Liver (tissue), 9 donors: Measurements from ENCODE around the gene FTHL17. TPM values are rescaled to one million over a fixed set of nuclear protein-coding genes. Genes with fewer than 3 reads are reported as not detected.

ENCODE experiments used
- DNase-seq: peaks from one replicate; pipeline ENCODE4 v3.0.0-alpha.2; 2017; ENCODE audit warnings: low spot score
- H3K27ac ChIP-seq, 2 donors: one replicate each; pipeline ENCODE4 v1.7.0; 2013; ENCODE audit warnings: inconsistent platforms in 2 of 2, low read length in 2 of 2, control low read depth in 1 of 2, low read depth in 1 of 2, mild to moderate bottlenecking in 1 of 2
- H3K27me3 ChIP-seq, 4 donors: one replicate each; pipeline versions ENCODE4 v1.6.1 to v1.7.0; 2013; ENCODE audit warnings: low read length in 3 of 4, inconsistent platforms in 1 of 4, mild to moderate bottlenecking in 1 of 4, moderate library complexity in 1 of 4; ENCODE audit not compliant: control insufficient read depth in 4 of 4, insufficient read depth in 4 of 4
- H3K36me3 ChIP-seq, 4 donors: one replicate each; pipeline versions ENCODE4 v1.6.1 to v1.7.0; 2013; ENCODE audit warnings: low read length in 3 of 4, mild to moderate bottlenecking in 3 of 4, low read depth in 1 of 4, moderate library complexity in 1 of 4; ENCODE audit not compliant: control insufficient read depth in 4 of 4, insufficient read depth in 3 of 4
- H3K4me1 ChIP-seq, 4 donors: one replicate each; pipeline versions ENCODE4 v1.6.1 to v1.7.0; 2013; ENCODE audit warnings: low read length in 3 of 4, mild to moderate bottlenecking in 3 of 4, moderate library complexity in 1 of 4; ENCODE audit not compliant: control insufficient read depth in 4 of 4, insufficient read depth in 4 of 4
- H3K4me3 ChIP-seq, 3 donors: one replicate each; pipeline versions ENCODE4 v1.6.1 to v1.7.0; 2013; ENCODE audit warnings: low read length in 3 of 3, control low read depth in 1 of 3, low read depth in 1 of 3, mild to moderate bottlenecking in 1 of 3
- H3K9ac ChIP-seq, 2 donors: one replicate each; pipeline ENCODE4 v1.7.0; 2013; ENCODE audit warnings: low read length in 2 of 2, mild to moderate bottlenecking in 2 of 2, moderate library complexity in 2 of 2, control low read depth in 1 of 2, low read depth in 1 of 2
- H3K9me3 ChIP-seq, 4 donors: one replicate each; pipeline versions ENCODE4 v1.6.1 to v1.7.0; 2013; ENCODE audit warnings: low read length in 3 of 4; ENCODE audit not compliant: control insufficient read depth in 4 of 4
- EGR1 ChIP-seq, 2 donors: IDR thresholded peaks; 2 replicates each; pipeline ENCODE4 v1.6.1; 2016 to 2018; ENCODE audit warnings: antibody characterized with exemption in 2 of 2, low read depth in 2 of 2
- FOXA1 ChIP-seq: IDR thresholded peaks from 2 replicates; pipeline ENCODE4 v1.6.1; 2016; ENCODE audit warnings: antibody characterized with exemption
- FOXA2 ChIP-seq: IDR thresholded peaks from 2 replicates; pipeline ENCODE4 v1.6.1; 2016; ENCODE audit warnings: antibody characterized with exemption
- GABPA ChIP-seq, 2 donors: IDR thresholded peaks in 1 of 2; conservative IDR thresholded peaks in 1 of 2; 2 replicates each; pipeline ENCODE4 v1.6.1; 2016; ENCODE audit warnings: antibody characterized with exemption in 2 of 2, mild to moderate bottlenecking in 1 of 2, moderate library complexity in 1 of 2
- HNF4A ChIP-seq, 2 donors: conservative IDR thresholded peaks; 2 replicates each; pipeline ENCODE4 v1.6.1; 2016; ENCODE audit warnings: antibody characterized with exemption in 2 of 2, mild to moderate bottlenecking in 2 of 2
- HNF4G ChIP-seq: IDR thresholded peaks from 2 replicates; pipeline ENCODE4 v1.6.1; 2016; ENCODE audit warnings: antibody characterized with exemption
- JUND ChIP-seq, 2 donors: IDR thresholded peaks; 2 replicates each; pipeline ENCODE4 v1.6.1; 2016; ENCODE audit warnings: antibody characterized with exemption in 2 of 2
- NR2F2 ChIP-seq: IDR thresholded peaks from 2 replicates; pipeline ENCODE4 v1.6.1; 2016; ENCODE audit warnings: antibody characterized with exemption
- RAD21 ChIP-seq, 2 donors: IDR thresholded peaks; 2 replicates each; pipeline ENCODE4 v1.6.1; 2016; ENCODE audit warnings: antibody characterized with exemption in 2 of 2, mild to moderate bottlenecking in 2 of 2
- RXRA ChIP-seq, 2 donors: IDR thresholded peaks; 2 replicates each; pipeline ENCODE4 v1.6.1; 2017 to 2018; ENCODE audit warnings: antibody characterized with exemption in 2 of 2, mild to moderate bottlenecking in 1 of 2
- SP1 ChIP-seq: IDR thresholded peaks from 2 replicates; pipeline ENCODE4 v1.6.1; 2018; ENCODE audit warnings: antibody characterized with exemption, mild to moderate bottlenecking
- TAF1 ChIP-seq: conservative IDR thresholded peaks from 2 replicates; pipeline ENCODE4 v1.6.1; 2016; ENCODE audit warnings: antibody characterized with exemption, mild to moderate bottlenecking
- YY1 ChIP-seq: IDR thresholded peaks from 2 replicates; pipeline ENCODE4 v1.6.1; 2016; ENCODE audit warnings: antibody characterized with exemption, mild to moderate bottlenecking
- WGBS: extraction: QIAGEN DNeasy Blood & Tissue Kit; methylation state at CpG from one replicate; pipeline ENCODE4 v1.1.7; 2013; 5-methylcytosine and 5-hydroxymethylcytosine counted together
- polyA plus RNA-seq, 2 donors: library from polyadenylated mRNA; stranded (reverse) in 1 of 2; unstranded in 1 of 2; fragments of 200-250 nt in 1 of 2; fragments of >200 nt in 1 of 2; fragmentation: Nextera tagmentation in 1 of 2; extraction: Ambion mirVana in 1 of 2; gene quantifications; one replicate each; pipeline versions ENCODE4 v1.2.1 to v1.2.3, GENCODE V29; 2013 to 2015
- total RNA-seq, 2 donors: library from RNA; depleted of rRNA; stranded (reverse); fragments of >200 nt; gene quantifications; one replicate each; pipeline ENCODE4 v1.2.3, GENCODE V29; 2014
- TF ChIP-seq, protein P1 (sequence below): IDR thresholded peaks from 2 replicates; pipeline ENCODE4 v1.6.1; 2016; ENCODE audit warnings: antibody characterized with exemption
- TF ChIP-seq, protein P2 (sequence below): fragments of 150-350 bp; IDR thresholded peaks from 2 replicates; pipeline ENCODE4 v1.5.1; 2017; ENCODE audit warnings: improper control_type of control experiment, low read depth, low read length; ENCODE audit not compliant: missing input control
- TF ChIP-seq, protein P3 (sequence below): IDR thresholded peaks from 2 replicates; pipeline ENCODE4 v1.6.1; 2016; ENCODE audit warnings: antibody characterized with exemption, mild to moderate bottlenecking
- TF ChIP-seq, protein P4 (sequence below): IDR thresholded peaks from 2 replicates; pipeline ENCODE4 v1.6.1; 2016; ENCODE audit warnings: antibody characterized with exemption
- TF ChIP-seq, protein P5 (sequence below): IDR thresholded peaks from 2 replicates; pipeline ENCODE4 v1.6.1; 2016; ENCODE audit warnings: antibody characterized with exemption
- donor health status: healthy.
- donor health status: healthy.
- donor health status: healthy.
- donor health status: healthy.
- donor health status: healthy.

Gene FTHL17
- total and polyA plus RNA-seq, 4 donors, result not detected

DNA sequence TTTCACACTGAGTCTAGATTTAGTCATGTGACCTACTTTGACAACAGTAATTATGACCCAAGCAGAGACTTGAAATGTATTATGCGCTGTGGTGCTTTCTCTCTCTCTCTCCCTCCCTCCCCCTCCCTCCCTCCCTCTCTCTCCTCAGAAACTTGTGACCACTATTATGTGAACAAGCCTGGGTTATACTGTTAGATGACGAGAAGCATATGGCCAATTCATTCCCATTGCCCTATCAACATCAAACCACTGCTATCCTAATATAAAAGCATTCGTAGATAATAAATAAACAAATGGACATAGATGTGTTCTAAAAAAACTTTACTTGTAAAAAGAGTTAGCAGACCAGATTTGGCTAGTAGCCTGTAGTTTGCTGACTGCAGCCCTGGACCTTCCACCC, 18.2 kb downstream of the FTHL17 start (continued):
- TF ChIP-seq, protein P1, sequence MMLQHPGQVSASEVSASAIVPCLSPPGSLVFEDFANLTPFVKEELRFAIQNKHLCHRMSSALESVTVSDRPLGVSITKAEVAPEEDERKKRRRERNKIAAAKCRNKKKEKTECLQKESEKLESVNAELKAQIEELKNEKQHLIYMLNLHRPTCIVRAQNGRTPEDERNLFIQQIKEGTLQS, result no peak
- TF ChIP-seq RXRA (IDR thresholded peaks at IDR 0.05), result no peak
- no peak for TF ChIP-seq RAD21 (IDR thresholded peaks at IDR 0.05)

DNA sequence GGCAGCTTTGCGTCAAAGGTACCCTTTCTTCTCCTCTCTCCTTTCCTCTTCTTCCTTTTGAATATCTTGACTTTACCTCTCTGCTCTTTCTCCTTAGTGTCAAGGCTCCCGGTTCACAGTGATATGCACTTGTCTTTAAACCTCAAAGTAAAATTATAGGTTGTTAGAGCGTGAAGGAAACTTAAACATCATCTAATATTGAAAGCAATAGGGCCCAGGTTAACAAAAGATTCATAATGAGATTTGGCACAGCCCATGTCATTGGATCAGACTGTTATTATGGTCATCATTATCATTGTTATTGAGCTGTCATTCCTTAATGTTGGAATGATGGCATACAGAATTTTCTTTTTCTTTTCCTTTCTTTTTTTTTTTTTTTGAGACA, 32.5 kb downstream of the FTHL17 start:
- H3K9me3 ChIP-seq, result no peaks in the 10 kb centered on the region

DNA sequence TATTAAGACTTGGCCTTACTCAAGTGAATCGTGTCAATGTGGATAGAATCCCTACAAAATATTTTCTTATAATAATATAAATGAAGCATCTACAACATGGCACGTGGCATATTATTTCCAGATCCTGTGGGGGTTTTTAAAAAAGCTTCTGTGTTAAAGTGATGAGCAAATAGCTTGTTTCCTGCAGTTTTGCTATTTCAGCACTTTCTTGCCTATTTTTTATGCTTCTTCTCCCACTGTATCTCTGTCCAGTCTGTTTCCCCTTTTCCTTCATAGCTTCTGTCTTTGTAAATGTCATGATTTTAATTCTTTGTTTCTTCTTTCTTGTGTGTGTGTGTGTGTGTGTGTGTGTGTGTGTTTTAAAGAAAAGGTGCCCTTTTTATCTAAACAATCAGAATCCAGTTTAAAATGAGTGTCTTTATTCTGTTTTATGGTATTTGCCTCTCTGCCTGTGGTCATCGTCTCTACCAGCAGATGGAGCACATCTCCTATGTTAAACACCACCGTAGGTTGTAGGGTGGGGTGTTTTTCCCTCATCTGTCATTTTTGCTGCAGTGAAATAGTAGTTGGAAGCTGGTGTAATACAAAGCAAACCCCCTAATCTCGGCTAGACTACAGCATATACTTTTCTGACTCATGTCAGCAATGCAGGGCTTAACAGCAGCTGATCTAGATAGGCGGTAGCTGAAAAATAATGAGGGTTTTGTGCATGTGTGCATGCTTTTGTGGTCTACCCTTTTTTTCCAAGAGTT, 33.1 kb downstream of the FTHL17 start:
- no peak overlapping the region for H3K27ac ChIP-seq
- WGBS, result 35% methylated on average over 6 of the region's 6 CpGs
- no peak for DNase-seq
- H3K4me3 ChIP-seq, result no peak overlapping the region
- no peaks in the 10 kb centered on the region for H3K36me3 ChIP-seq
- no peaks in the 10 kb centered on the region for H3K4me1 ChIP-seq
- H3K27me3 ChIP-seq, result no peaks in the 10 kb centered on the region
- no peaks in the 10 kb centered on the region for H3K9me3 ChIP-seq
- no peak for TF ChIP-seq NR2F2
- no peak for TF ChIP-seq FOXA2
- TF ChIP-seq, protein P2, sequence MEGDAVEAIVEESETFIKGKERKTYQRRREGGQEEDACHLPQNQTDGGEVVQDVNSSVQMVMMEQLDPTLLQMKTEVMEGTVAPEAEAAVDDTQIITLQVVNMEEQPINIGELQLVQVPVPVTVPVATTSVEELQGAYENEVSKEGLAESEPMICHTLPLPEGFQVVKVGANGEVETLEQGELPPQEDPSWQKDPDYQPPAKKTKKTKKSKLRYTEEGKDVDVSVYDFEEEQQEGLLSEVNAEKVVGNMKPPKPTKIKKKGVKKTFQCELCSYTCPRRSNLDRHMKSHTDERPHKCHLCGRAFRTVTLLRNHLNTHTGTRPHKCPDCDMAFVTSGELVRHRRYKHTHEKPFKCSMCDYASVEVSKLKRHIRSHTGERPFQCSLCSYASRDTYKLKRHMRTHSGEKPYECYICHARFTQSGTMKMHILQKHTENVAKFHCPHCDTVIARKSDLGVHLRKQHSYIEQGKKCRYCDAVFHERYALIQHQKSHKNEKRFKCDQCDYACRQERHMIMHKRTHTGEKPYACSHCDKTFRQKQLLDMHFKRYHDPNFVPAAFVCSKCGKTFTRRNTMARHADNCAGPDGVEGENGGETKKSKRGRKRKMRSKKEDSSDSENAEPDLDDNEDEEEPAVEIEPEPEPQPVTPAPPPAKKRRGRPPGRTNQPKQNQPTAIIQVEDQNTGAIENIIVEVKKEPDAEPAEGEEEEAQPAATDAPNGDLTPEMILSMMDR, result peak; percentile 61
- TF ChIP-seq EGR1 (IDR thresholded peaks at IDR 0.05; ENCODE audit: low read depth in 2 of 2), result no peak
- TF ChIP-seq, protein P3, sequence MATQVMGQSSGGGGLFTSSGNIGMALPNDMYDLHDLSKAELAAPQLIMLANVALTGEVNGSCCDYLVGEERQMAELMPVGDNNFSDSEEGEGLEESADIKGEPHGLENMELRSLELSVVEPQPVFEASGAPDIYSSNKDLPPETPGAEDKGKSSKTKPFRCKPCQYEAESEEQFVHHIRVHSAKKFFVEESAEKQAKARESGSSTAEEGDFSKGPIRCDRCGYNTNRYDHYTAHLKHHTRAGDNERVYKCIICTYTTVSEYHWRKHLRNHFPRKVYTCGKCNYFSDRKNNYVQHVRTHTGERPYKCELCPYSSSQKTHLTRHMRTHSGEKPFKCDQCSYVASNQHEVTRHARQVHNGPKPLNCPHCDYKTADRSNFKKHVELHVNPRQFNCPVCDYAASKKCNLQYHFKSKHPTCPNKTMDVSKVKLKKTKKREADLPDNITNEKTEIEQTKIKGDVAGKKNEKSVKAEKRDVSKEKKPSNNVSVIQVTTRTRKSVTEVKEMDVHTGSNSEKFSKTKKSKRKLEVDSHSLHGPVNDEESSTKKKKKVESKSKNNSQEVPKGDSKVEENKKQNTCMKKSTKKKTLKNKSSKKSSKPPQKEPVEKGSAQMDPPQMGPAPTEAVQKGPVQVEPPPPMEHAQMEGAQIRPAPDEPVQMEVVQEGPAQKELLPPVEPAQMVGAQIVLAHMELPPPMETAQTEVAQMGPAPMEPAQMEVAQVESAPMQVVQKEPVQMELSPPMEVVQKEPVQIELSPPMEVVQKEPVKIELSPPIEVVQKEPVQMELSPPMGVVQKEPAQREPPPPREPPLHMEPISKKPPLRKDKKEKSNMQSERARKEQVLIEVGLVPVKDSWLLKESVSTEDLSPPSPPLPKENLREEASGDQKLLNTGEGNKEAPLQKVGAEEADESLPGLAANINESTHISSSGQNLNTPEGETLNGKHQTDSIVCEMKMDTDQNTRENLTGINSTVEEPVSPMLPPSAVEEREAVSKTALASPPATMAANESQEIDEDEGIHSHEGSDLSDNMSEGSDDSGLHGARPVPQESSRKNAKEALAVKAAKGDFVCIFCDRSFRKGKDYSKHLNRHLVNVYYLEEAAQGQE, result no peak
- TF ChIP-seq FOXA1, result no peak
- TF ChIP-seq, protein P4, sequence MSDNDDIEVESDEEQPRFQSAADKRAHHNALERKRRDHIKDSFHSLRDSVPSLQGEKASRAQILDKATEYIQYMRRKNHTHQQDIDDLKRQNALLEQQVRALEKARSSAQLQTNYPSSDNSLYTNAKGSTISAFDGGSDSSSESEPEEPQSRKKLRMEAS, result no peak
- TF ChIP-seq, protein P1, result no peak
- TF ChIP-seq SP1, result no peak
- no peak for TF ChIP-seq GABPA (IDR thresholded peaks at IDR 0.05 in 1 of 2, conservative IDR thresholded peaks at IDR 0.05 in 1 of 2)
- TF ChIP-seq, protein P5, sequence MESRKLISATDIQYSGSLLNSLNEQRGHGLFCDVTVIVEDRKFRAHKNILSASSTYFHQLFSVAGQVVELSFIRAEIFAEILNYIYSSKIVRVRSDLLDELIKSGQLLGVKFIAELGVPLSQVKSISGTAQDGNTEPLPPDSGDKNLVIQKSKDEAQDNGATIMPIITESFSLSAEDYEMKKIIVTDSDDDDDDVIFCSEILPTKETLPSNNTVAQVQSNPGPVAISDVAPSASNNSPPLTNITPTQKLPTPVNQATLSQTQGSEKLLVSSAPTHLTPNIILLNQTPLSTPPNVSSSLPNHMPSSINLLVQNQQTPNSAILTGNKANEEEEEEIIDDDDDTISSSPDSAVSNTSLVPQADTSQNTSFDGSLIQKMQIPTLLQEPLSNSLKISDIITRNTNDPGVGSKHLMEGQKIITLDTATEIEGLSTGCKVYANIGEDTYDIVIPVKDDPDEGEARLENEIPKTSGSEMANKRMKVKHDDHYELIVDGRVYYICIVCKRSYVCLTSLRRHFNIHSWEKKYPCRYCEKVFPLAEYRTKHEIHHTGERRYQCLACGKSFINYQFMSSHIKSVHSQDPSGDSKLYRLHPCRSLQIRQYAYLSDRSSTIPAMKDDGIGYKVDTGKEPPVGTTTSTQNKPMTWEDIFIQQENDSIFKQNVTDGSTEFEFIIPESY, result no peak
- no peak for TF ChIP-seq YY1
- no peak for TF ChIP-seq HNF4A (conservative IDR thresholded peaks at IDR 0.05)
- no peak for TF ChIP-seq TAF1
- TF ChIP-seq RAD21 (IDR thresholded peaks at IDR 0.05), result peak; percentile 72 to 82
- TF ChIP-seq JUND (IDR thresholded peaks at IDR 0.05), result no peak
- TF ChIP-seq RXRA (IDR thresholded peaks at IDR 0.05), result no peak
- TF ChIP-seq HNF4G, result no peak
- H3K9ac ChIP-seq, result no peak overlapping the region

More for the DNA sequence above, 32.5 kb downstream of the FTHL17 start:
- 89% methylated on average over 3 of the region's 3 CpGs for WGBS
- H3K4me1 ChIP-seq, result no peaks in the 10 kb centered on the region
- no peaks in the 10 kb centered on the region for H3K27me3 ChIP-seq
- no peak overlapping the region for H3K4me3 ChIP-seq
- TF ChIP-seq FOXA1, result no peak
- no peak for TF ChIP-seq RXRA (IDR thresholded peaks at IDR 0.05)
- no peak for TF ChIP-seq JUND (IDR thresholded peaks at IDR 0.05)
- TF ChIP-seq YY1, result no peak
- TF ChIP-seq HNF4G, result no peak
- H3K36me3 ChIP-seq, result no peaks in the 10 kb centered on the region
- H3K9ac ChIP-seq, result no peak overlapping the region
- no peak overlapping the region for H3K27ac ChIP-seq
- DNase-seq, result no peak
